ENCODE data around the gene TMEM63C. TPM values are rescaled to one million over a fixed set of nuclear protein-coding genes. Genes with fewer than 3 reads are reported as not detected.

TMEM63C gene
- total RNA-seq, 2 donors from 2014 or later: 1.1 to 1.6 TPM

DNA sequence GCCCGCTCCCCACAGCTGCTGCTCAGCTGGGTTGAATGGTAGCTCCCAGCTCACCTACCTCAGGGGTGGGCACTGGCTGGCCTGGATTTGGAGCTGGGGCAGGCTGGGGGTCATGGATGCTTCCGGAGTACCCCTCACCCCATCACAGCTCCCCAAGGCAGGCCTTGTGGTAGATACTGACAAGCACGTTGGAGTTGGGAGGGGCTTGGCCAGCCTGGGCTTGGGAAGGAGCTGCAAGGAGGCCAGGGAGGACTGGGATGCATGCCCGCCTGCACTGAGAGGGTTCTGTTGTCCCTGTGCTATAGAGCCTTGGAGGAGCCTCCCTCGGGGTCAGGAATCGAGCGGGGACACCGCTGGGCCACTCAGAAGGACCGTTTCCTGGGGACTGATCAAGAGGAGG is 14.2 kb downstream of the TMEM63C start:
- Mint-ChIP-seq H3K27ac (no peak overlapping the region), H3K4me3 (no peak overlapping the region), H3K4me1 (peaks cover 7% of the 10 kb centered on the region), H3K36me3 (ENCODE audit: low read depth) (no peaks in the 10 kb centered on the region), H3K27me3 (ENCODE audit: insufficient read depth) (peaks cover 33% of the 10 kb centered on the region), H3K9me3 (no peaks in the 10 kb centered on the region)
- TF ChIP-seq, protein P1, sequence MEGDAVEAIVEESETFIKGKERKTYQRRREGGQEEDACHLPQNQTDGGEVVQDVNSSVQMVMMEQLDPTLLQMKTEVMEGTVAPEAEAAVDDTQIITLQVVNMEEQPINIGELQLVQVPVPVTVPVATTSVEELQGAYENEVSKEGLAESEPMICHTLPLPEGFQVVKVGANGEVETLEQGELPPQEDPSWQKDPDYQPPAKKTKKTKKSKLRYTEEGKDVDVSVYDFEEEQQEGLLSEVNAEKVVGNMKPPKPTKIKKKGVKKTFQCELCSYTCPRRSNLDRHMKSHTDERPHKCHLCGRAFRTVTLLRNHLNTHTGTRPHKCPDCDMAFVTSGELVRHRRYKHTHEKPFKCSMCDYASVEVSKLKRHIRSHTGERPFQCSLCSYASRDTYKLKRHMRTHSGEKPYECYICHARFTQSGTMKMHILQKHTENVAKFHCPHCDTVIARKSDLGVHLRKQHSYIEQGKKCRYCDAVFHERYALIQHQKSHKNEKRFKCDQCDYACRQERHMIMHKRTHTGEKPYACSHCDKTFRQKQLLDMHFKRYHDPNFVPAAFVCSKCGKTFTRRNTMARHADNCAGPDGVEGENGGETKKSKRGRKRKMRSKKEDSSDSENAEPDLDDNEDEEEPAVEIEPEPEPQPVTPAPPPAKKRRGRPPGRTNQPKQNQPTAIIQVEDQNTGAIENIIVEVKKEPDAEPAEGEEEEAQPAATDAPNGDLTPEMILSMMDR (conservative IDR thresholded peaks at IDR 0.05): no peak
- Histone ChIP-seq H3K4me3 (ENCODE audit: low read length) (no peak overlapping the region), H3K27ac (ENCODE audit: low read depth, low read length) (no peak overlapping the region), H3K9ac (ENCODE audit: extremely low read depth, low read length, poor library complexity, severe bottlenecking) (no peak overlapping the region), H3K27me3 (ENCODE audit: control insufficient read depth, insufficient read depth, low read length, poor library complexity, severe bottlenecking) (peaks cover 5% of the 10 kb centered on the region), H3K4me1 (ENCODE audit: control insufficient read depth, insufficient read depth, low read length) (no peaks in the 10 kb centered on the region), H3K9me3 (ENCODE audit: control insufficient read depth, low read length) (no peaks in the 10 kb centered on the region), H3K36me3 (ENCODE audit: control insufficient read depth, insufficient read depth, low read length) (no peaks in the 10 kb centered on the region)
- DNase-seq: no peak
- 82 to 97% methylated on average over 4 to 8 of the region's 9 CpGs for whole genome bisulfite sequencing, 2 experiments (ENCODE audit: insufficient coverage in 1 of 2, insufficient read length in 1 of 2)

DNA sequence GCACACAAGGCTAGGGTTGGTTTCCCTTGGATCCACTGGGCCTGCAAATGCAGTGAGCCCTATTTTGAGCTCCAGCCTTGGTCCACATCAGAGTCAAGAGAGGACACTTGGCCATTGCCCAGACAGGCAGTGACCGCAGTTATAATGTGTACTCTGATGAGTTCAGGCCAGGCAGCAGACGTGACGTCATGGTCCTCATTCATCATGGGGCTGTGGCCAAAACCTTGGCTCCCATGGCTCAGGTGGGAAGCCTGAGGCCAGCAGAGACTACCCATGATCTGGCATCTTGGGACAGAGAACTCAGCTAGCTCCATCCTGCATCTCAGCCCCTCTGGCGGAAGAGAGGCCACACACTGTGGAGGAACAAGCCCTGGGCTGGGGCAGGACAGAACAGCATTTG is 16.4 kb downstream of the TMEM63C start:
- H3K36me3 Mint-ChIP-seq (ENCODE audit: low read depth): no peaks in the 10 kb centered on the region
- 93 to 97% methylated on average over 4 of the region's 4 CpGs for WGBS, 2 experiments (ENCODE audit: insufficient coverage in 1 of 2, insufficient read length in 1 of 2)
- no peak overlapping the region for H3K27ac Mint-ChIP-seq

DNA sequence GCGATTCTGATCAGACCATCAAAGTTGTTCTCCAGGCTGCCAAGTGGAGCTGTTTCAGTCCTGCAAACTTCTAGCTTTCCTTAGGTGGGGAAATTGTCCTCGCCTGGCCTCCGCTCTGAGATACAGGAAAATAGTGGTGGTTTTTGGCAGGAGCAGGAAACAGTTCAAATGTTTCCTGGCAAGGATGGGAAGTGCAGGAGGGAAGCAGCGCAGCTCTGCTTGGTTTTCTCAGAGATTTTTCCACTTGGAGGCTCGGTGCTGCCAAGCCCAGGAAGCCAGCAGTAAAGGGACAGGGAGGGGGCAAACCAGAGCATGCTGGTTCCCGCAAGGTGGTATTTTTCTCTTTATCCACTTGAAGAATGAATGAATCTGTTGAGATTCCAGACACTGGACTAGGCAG is 17.0 kb downstream of the TMEM63C start:
- Histone ChIP-seq H3K27ac (ENCODE audit: low read depth, low read length) (no peak overlapping the region), H3K27me3 (ENCODE audit: control insufficient read depth, insufficient read depth, low read length, poor library complexity, severe bottlenecking) (peaks cover 5% of the 10 kb centered on the region), H3K9ac (ENCODE audit: extremely low read depth, low read length, poor library complexity, severe bottlenecking) (no peak overlapping the region), H3K4me3 (ENCODE audit: low read length) (no peak overlapping the region), H3K4me1 (ENCODE audit: control insufficient read depth, insufficient read depth, low read length) (peaks cover under 1% of the 10 kb centered on the region), H3K36me3 (ENCODE audit: control insufficient read depth, insufficient read depth, low read length) (no peaks in the 10 kb centered on the region), H3K9me3 (ENCODE audit: control insufficient read depth, low read length) (no peaks in the 10 kb centered on the region)
- Mint-ChIP-seq H3K36me3 (ENCODE audit: low read depth) (no peaks in the 10 kb centered on the region), H3K4me1 (peaks cover 8% of the 10 kb centered on the region), H3K9me3 (no peaks in the 10 kb centered on the region), H3K4me3 (no peak overlapping the region), H3K27ac (no peak overlapping the region), H3K27me3 (ENCODE audit: insufficient read depth) (peaks cover 38% of the 10 kb centered on the region)
- TF ChIP-seq, protein P1 (conservative IDR thresholded peaks at IDR 0.05): no peak
- DNase-seq: no peak
- WGBS, 2 experiments (ENCODE audit: insufficient coverage in 1 of 2, insufficient read length in 1 of 2): 88 to 100% methylated on average over 5 to 6 of the region's 6 CpGs

More for the DNA sequence above, 16.4 kb downstream of the TMEM63C start:
- Mint-ChIP-seq H3K4me1 (peaks cover 7% of the 10 kb centered on the region), H3K4me3 (no peak overlapping the region), H3K27me3 (ENCODE audit: insufficient read depth) (peaks cover 38% of the 10 kb centered on the region), H3K9me3 (no peaks in the 10 kb centered on the region)
- Histone ChIP-seq H3K9ac (ENCODE audit: extremely low read depth, low read length, poor library complexity, severe bottlenecking) (no peak overlapping the region), H3K4me3 (ENCODE audit: low read length) (no peak overlapping the region), H3K27ac (ENCODE audit: low read depth, low read length) (no peak overlapping the region), H3K27me3 (ENCODE audit: control insufficient read depth, insufficient read depth, low read length, poor library complexity, severe bottlenecking) (peaks cover 5% of the 10 kb centered on the region), H3K4me1 (ENCODE audit: control insufficient read depth, insufficient read depth, low read length) (no peaks in the 10 kb centered on the region), H3K9me3 (ENCODE audit: control insufficient read depth, low read length) (no peaks in the 10 kb centered on the region), H3K36me3 (ENCODE audit: control insufficient read depth, insufficient read depth, low read length) (no peaks in the 10 kb centered on the region)
- TF ChIP-seq, protein P1 (conservative IDR thresholded peaks at IDR 0.05): no peak
- no peak for DNase-seq

Data from endodermal cell (in vitro differentiated cells).